GM12892 (cell line): ENCODE data around the gene GRM7.

Experiments used
- DNase-seq: peaks from one replicate; pipeline ENCODE4 v3.0.0; 2011; ENCODE audit not compliant: insufficient read length
- FAIRE-seq: peaks from 2 replicates; lab custom pipeline; 2011; peaks lifted over from hg19 to GRCh38; lab: Jason Lieb, UNC
- POLR2A ChIP-seq: IDR thresholded peaks from 2 replicates; pipeline ENCODE4 v1.6.1; 2011; ENCODE audit warnings: low read depth, low read length, control low read depth
- POLR2AphosphoS5 ChIP-seq: IDR thresholded peaks from 2 replicates; pipeline ENCODE4 v1.6.1; 2011; ENCODE audit warnings: low read depth, low read length, control low read depth
- TAF1 ChIP-seq: IDR thresholded peaks from 2 replicates; pipeline ENCODE4 v1.6.1; 2011; ENCODE audit warnings: low read depth, mild to moderate bottlenecking, control low read depth, low read length, borderline replicate concordance

GRM7 gene

GRCh38 chr3:7357101-7357500 lies 496.2 kb downstream of the GRM7 start:
- FAIRE-seq (no peak), DNase-seq (no peak)
- TF ChIP-seq POLR2AphosphoS5 (no peak), TAF1 (no peak), POLR2A (no peak)

GRCh38 chr3:7367968-7368367 lies 507.1 kb downstream of the GRM7 start:
- FAIRE-seq (no peak), DNase-seq (no peak)
- TF ChIP-seq POLR2AphosphoS5 = no peak
- no peak for TF ChIP-seq TAF1
- no peak for TF ChIP-seq POLR2A

DNA sequence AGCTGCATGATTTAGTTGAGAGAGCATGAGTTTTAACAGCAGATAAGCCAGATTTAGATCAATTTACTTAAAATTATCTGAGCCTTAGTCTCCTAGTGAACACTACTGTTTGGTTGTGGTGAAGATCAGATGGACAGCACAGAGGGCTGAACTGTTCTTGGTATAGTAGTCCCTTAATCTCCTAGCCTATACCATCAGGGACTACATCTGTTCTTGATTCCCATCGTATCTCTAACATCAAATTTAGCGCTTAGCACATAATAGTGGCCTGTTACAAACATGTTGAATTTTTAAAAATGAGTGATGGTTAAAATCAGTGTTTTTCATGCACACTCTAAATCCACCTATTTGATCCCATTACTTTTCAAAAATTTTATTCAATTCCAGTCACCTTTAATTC lies 507.7 kb downstream of the GRM7 start:
- no peak for TF ChIP-seq POLR2A
- no peak for TF ChIP-seq TAF1
- no peak for TF ChIP-seq POLR2AphosphoS5
- no peak for FAIRE-seq
- DNase-seq = no peak

- TF ChIP-seq POLR2AphosphoS5 = no peak
- TF ChIP-seq POLR2A = no peak
- no peak for TF ChIP-seq TAF1
- no peak for DNase-seq
- FAIRE-seq = no peak
These were observed 511.0 kb downstream of the GRM7 start for GRCh38 chr3:7371693-7372572.

DNA sequence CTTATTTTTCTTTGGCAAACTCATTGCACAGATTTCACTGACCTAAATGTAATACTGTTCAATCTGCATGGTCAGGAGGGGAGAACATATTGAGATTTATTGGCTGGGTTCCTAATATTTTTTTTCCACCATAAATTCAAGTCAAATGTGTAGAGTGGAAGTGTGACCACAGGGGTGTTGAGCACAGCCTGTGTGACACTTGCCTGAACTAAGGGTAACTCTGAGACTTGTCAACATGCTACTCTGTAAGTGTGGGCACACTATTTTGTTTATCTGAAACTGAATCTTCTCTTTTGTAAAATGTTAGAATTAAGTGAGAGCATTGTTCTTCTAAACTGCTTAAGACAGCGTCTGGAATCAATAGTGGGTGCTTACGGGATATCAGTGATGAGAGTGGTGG lies 516.2 kb downstream of the GRM7 start:
- DNase-seq (no peak), FAIRE-seq (no peak)
- TF ChIP-seq TAF1 (no peak), POLR2A (no peak), POLR2AphosphoS5 (no peak)

DNA sequence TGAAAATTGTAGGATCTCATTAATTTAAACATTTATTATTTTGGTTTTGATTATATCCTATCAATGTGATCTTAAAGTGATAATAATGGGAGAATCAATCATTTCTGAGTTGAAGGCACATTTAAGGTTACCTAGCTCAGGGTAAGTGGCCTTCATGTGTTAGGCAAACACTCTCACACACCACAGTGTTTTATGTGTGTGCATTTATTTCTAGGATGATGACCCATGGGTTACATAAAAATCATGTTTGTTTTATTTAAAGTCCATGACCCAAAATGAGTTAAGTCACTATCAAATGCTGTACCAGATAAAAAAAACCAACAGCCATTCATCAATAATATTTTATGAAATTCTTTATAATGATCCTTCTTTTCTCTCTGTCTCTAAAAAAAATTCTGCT lies 520.8 kb downstream of the GRM7 start:
- TF ChIP-seq POLR2A = no peak
- no peak for TF ChIP-seq TAF1
- no peak for TF ChIP-seq POLR2AphosphoS5
- DNase-seq (no peak), FAIRE-seq (no peak)

DNA sequence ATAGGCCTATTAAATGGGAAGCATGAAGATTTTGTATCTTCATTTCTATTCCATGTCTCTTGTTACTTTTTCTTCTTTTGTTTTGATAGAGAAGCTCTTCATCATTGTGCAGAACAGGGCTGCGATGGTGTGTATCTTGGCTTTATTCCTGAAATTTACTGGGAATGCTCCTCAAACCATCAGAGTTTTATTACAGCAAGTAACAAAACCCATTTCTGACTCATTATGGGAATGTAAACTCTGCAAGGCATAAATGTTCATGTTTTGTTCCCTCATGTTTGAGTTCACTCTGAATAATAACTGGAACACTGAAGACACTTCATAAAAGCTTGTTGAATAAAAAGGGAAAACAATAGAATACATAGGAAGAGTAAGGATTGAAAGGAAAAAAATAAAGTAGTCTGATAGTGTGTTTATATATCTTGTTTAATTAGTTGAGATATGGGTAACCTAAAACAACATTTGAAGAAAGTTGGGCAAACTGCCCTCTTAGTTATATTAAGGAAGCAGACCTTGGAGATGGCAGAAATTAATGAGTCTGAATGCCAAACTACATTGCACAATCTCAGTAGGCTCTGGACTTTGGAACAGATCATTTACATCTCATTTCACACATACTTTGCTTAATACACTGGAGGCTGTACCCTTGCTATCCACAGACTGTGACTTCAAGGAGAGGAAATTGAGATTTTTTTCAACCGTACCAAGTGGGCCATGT lies 521.5 kb downstream of the GRM7 start:
- FAIRE-seq (no peak), DNase-seq (no peak)
- TF ChIP-seq POLR2AphosphoS5 (no peak), TAF1 (no peak), POLR2A (no peak)

DNA sequence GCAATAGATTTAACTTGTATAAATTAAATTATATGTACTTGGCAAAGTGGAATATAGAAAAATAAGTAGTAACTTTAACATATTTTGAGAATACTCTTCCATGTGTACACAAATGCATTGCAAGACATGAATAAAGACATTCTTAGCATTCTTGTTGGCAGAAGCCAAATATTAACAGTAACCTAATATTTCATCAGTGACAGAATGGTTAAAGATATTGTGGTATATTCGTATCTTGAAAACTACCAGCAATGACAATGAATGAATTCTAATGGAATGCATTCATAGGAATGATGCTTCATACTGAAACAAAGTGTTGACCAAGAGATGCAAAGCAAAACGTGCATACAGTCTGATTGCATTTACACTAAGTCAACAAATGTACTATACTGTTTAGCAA lies 524.7 kb downstream of the GRM7 start:
- DNase-seq (no peak), FAIRE-seq (no peak)
- no peak for TF ChIP-seq POLR2AphosphoS5
- no peak for TF ChIP-seq TAF1
- TF ChIP-seq POLR2A = no peak

DNA sequence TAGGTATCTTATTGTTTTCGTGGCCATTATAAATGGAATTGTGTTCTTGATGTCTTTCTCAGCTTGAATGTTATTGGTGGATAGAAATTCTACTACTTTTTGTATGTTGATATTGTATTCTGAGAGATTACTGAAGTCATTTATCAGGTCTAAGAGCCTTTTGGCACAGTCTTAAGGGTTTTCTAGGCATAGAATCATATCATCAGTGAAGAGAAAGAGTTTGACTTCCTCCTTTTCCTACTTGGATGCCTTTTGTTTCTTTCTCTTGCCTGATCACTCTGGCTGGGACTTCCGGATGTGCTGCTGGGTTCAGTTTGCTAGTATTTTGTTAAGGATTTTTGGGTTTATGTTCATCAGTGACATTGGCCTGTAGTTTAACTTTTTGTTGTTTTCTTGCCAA lies 527.1 kb downstream of the GRM7 start:
- no peak for FAIRE-seq
- DNase-seq = no peak
- TF ChIP-seq POLR2A (no peak), TAF1 (no peak), POLR2AphosphoS5 (no peak)

DNA sequence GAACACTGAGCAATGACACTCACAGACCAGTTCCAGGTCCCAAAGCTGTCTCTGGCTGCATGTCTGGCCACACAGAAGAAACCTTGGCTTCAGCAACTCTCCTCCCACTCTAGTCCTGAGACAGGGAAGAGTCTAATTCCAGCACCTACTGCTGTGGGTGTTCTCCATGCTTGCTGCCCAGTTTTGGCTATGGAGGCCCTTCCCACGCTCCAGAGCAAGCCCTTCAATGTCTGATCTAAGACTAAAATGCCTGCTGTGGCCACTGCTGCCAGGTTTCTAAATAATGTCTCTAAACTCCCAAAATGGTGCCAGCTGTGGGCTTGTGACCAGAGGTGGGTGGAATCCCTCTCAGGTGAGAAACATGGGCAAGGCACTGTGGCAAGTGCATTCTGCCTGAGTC lies 531.3 kb downstream of the GRM7 start:
- DNase-seq = no peak
- no peak for FAIRE-seq
- TF ChIP-seq TAF1 (no peak), POLR2AphosphoS5 (no peak), POLR2A (no peak)

DNA sequence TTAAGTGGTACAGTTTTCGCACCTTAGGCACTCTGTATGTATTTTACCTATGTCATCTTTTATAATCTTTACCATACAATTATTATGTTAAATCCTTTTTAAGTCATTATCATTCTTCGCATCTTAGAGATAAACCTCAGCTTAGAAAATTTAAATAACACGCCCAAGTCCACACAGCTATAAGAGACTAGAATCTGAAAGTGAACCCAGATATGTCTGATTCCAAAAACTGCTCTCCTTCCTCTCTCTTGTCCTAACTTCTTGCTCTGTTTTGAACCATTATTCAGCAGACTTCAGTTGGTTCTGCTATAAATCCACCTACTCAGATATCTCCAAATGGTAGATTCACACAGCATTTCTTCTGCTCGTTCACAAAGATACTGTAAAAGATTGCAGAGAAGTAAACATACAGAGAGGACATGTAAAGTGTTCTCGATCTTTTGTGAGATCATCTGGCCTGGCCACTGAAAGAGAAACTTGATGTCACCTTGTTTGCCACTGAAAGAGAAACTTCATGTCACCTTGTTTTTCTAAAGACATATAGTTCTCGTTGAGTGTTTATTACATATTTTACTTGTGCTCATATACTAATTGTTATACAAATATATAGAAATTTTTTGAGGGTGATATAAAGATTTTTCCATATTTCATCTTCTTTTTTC lies 533.2 kb downstream of the GRM7 start:
- no peak for FAIRE-seq
- TF ChIP-seq POLR2A = no peak
- no peak for TF ChIP-seq POLR2AphosphoS5
- TF ChIP-seq TAF1 = no peak

GRCh38 chr3:7396534-7396933 lies 535.6 kb downstream of the GRM7 start:
- DNase-seq (no peak), FAIRE-seq (no peak)

More for the DNA sequence above, 533.2 kb downstream of the GRM7 start:
- no peak for DNase-seq

More at GRCh38 chr3:7396534-7396933, 535.6 kb downstream of the GRM7 start:
- TF ChIP-seq POLR2A = no peak
- TF ChIP-seq TAF1 = no peak
